ENCODE results near the gene ZNF771. TPM values are rescaled to one million over a fixed set of nuclear protein-coding genes. Genes with fewer than 3 reads are reported as not detected.
A peak's percentile ranks its signal among the peaks of the same experiment; 100 is the strongest.

Gene ZNF771
- total RNA-seq, 1 donor: 12.6 TPM

DNA sequence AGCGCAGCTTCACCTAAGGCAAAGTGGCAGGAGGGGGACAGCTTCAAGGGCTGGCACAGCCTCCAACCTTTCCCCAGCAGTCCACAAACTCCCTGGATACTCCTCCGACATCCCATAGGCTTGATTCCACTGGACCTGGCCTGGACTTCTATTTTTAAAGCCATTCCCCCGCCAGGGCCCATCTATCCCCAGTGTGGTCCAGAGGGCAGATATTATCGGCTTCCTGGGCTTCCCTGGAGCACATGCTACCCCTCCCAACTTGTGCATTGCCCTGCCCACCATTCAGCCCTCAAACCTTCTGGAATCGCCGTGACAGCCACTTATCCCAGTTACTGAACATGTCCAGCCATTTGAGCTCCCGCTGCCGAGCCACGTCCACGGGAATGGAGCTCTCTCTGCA is 42.2 kb upstream of the ZNF771 start:
- TF ChIP-seq, protein P1, sequence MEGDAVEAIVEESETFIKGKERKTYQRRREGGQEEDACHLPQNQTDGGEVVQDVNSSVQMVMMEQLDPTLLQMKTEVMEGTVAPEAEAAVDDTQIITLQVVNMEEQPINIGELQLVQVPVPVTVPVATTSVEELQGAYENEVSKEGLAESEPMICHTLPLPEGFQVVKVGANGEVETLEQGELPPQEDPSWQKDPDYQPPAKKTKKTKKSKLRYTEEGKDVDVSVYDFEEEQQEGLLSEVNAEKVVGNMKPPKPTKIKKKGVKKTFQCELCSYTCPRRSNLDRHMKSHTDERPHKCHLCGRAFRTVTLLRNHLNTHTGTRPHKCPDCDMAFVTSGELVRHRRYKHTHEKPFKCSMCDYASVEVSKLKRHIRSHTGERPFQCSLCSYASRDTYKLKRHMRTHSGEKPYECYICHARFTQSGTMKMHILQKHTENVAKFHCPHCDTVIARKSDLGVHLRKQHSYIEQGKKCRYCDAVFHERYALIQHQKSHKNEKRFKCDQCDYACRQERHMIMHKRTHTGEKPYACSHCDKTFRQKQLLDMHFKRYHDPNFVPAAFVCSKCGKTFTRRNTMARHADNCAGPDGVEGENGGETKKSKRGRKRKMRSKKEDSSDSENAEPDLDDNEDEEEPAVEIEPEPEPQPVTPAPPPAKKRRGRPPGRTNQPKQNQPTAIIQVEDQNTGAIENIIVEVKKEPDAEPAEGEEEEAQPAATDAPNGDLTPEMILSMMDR (IDR thresholded peaks at IDR 0.05; ENCODE audit: insufficient read depth, low read length): no peak
- DNase-seq (ENCODE audit: low read depth): no peak
- H3K4me3 ChIP-seq (ENCODE audit: low read depth, low read length): no peak overlapping the region

DNA sequence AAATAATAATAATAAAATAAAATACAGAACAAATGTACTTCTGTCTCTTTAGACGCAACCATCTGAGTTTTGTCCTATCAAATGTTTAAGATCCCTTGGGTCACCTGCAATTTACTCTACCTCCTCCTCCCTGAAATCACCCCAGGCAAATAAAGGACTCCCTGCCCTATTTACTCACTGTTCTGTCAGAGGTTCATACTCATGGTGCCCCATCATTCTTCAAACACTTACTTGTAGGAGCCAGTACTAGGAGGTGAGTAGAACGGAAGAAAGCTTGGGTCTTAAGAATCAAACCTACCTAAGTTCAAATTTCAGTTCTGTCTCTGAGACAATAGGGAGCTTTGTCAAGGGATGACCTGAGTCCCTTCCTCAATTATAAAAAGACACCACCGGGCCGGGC is 40.9 kb upstream of the ZNF771 start:
- DNase-seq (ENCODE audit: low read depth): no peak
- TF ChIP-seq, protein P1 (IDR thresholded peaks at IDR 0.05; ENCODE audit: insufficient read depth, low read length): no peak
- H3K4me3 ChIP-seq (ENCODE audit: low read depth, low read length): peak overlapping the region; percentile 13

DNA sequence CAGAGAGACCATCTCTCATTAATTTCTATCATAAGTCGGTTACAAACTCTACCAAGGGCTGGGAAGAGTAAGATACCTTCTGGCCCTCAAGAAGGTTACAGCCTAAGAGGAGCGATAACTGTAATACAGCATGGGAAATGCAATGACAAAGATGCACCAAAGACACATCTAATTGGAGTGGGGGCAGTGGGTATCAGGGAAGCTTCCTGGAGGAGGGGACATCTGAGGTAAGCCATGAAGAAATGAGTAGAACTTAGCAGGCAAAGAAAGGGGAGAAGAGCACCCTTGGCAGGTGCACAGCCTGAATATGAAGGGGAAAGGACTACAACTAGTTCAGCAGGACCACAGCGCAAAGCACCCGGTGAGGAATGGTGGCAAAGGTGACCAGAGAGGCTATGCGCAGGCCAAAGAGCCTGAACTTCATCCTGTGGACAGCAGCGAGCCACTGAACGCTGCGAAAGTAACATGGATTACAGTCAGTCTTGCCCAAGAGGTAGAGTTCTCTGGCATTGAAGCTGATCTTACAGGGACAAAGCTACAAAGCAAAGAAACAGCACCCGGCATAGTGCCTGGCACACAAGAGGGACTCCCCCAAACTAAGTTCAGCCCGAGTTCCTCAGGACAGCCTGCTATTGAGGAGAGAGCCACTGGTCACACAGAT is 39.9 kb upstream of the ZNF771 start:
- H3K4me3 ChIP-seq (ENCODE audit: low read depth, low read length): peak overlapping the region; percentile 93
- TF ChIP-seq, protein P1 (IDR thresholded peaks at IDR 0.05; ENCODE audit: insufficient read depth, low read length): no peak
- DNase-seq (ENCODE audit: low read depth): no peak

DNA sequence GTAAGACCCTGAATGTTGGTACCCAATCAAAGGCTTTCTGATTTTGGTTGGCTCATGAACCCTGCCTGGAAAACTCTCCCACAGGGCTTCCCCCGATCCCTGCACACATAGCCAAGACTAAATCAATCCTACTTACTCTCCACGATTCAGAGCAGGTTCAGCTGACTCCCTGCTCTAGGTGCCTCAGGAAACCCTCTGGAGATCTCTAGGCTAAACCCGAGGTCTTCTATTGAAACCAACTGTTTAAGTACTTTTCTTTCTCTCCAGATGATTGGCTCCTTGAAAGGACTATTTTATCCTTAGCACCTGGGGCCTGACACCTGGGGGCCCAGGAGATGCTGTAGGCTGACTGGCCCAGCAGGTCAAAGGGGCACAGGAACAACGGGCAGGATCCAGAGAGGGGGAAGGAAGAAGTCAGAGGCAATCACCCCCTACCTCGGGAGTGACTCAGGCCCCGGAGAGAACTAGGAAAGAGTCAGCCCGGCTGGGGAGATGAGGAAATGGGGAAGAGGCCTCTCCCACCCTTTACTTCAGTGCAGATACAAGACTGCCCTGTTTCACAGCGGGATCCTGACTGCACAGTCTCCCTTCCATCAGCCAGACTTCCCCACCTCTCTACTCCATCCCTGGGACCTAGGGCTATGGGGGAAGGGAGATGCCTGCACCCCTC is 39.1 kb upstream of the ZNF771 start:
- DNase-seq (ENCODE audit: low read depth): peak; percentile 54
- H3K4me3 ChIP-seq (ENCODE audit: low read depth, low read length): peak overlapping the region; percentile 93
- TF ChIP-seq, protein P1 (IDR thresholded peaks at IDR 0.05; ENCODE audit: insufficient read depth, low read length): no peak

DNA sequence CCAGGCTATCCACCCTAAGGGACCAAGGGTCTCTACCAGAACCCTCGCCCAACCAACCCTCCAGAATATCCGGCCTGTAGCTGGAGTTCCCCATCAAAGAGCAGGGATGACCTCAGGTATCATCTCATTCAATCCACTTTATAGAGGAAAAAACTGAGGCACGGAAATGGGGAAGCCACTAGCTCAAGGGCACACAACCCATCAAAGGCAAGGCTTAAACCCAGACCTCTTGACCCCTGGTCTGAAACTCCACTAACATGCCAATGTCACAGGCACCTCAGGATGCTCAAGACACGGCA is 38.7 kb upstream of the ZNF771 start:
- H3K4me3 ChIP-seq (ENCODE audit: low read depth, low read length): peak overlapping the region; percentile 93
- TF ChIP-seq, protein P1 (IDR thresholded peaks at IDR 0.05; ENCODE audit: insufficient read depth, low read length): no peak
- DNase-seq (ENCODE audit: low read depth): no peak

DNA sequence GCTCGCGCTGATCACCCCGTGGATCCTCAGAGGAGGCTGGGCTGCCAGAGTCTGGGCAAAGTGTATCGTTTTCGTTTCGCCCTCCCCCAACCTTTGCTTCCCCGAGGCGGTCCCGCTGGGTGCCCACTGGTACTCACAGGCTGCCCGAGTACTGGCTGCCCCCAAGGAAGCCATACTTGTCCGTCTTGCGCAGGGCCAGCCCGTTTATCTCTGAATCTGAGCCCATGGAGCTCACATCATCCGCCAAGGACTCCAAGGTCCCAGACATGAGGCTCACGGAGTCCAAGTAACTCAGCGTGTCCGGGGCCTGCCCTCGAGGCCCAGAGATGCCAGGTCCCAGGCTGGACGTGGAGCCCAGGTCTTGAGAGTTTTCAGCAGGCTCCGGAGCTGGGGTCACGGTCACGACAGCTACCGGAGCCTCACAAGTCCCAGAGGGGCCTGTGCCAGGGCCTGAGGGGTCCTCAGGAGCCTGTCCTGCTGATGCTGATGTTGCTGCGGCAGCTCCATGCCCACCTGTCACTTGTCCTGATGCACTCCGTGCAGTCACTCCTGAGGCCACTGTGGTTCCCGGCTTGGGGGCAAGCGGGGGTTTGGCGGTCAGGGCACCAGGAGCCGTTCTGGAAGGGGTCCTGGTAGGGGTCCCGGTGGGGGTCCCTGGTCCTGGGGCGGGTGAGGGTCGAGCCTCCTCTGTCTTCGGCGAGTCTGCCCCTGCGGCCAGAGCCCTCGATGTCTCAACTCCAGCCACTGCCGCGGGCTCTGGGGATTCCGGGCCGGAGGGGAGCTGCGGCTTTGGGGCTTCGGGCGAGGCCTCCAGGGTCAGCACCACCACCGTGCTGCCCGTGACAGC is 38.1 kb upstream of the ZNF771 start:
- H3K4me3 ChIP-seq (ENCODE audit: low read depth, low read length): peak overlapping the region; percentile 93
- TF ChIP-seq, protein P1 (IDR thresholded peaks at IDR 0.05; ENCODE audit: insufficient read depth, low read length): no peak
- DNase-seq (ENCODE audit: low read depth): no peak

Data from fibroblast of the aortic adventitia (primary cell).